ENCODE results near the gene SMCR8.

SMCR8 gene

DNA sequence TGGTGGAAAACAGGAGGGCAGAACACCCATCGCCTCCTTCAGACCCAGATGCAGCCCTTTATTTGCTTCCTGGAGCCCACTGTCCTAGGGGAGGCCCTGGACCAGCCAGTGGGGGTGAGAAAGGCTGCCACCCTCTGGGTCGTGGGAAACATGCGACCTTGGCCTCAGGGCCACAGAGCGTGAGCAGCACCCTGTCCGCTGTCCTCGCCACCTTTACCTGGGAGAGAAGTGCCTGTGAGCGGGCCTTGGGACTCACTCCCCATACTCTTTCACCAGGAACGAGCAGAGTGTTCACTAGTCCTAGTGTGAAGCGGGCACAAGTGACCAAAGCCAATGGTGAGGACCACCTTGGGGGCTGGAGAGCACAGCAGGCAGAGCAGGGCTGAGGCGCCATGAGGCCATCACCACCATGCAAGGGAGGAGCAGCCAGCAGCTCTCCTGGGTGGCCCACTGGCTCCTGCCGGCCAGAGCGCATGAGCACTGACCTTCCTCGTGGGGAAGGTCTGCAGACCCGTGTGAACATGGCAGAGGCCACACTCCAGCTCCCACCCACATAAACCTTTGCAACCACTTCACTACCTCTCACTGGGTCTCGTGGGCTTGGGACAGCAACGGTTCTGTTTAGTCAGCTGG is 8.5 kb downstream of the SMCR8 start:
- no peak for DNase-seq (ENCODE audit: low spot score)
- TF ChIP-seq, protein P1, sequence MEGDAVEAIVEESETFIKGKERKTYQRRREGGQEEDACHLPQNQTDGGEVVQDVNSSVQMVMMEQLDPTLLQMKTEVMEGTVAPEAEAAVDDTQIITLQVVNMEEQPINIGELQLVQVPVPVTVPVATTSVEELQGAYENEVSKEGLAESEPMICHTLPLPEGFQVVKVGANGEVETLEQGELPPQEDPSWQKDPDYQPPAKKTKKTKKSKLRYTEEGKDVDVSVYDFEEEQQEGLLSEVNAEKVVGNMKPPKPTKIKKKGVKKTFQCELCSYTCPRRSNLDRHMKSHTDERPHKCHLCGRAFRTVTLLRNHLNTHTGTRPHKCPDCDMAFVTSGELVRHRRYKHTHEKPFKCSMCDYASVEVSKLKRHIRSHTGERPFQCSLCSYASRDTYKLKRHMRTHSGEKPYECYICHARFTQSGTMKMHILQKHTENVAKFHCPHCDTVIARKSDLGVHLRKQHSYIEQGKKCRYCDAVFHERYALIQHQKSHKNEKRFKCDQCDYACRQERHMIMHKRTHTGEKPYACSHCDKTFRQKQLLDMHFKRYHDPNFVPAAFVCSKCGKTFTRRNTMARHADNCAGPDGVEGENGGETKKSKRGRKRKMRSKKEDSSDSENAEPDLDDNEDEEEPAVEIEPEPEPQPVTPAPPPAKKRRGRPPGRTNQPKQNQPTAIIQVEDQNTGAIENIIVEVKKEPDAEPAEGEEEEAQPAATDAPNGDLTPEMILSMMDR (conservative IDR thresholded peaks at IDR 0.05; ENCODE audit: low read depth) = no peak
- peak overlapping the region; percentile 20 for H3K27ac ChIP-seq
- CTCF ChIA-PET = no interaction called here
- POLR2A ChIA-PET (ENCODE audit: low non-redundant PET) = no interaction called here

DNA sequence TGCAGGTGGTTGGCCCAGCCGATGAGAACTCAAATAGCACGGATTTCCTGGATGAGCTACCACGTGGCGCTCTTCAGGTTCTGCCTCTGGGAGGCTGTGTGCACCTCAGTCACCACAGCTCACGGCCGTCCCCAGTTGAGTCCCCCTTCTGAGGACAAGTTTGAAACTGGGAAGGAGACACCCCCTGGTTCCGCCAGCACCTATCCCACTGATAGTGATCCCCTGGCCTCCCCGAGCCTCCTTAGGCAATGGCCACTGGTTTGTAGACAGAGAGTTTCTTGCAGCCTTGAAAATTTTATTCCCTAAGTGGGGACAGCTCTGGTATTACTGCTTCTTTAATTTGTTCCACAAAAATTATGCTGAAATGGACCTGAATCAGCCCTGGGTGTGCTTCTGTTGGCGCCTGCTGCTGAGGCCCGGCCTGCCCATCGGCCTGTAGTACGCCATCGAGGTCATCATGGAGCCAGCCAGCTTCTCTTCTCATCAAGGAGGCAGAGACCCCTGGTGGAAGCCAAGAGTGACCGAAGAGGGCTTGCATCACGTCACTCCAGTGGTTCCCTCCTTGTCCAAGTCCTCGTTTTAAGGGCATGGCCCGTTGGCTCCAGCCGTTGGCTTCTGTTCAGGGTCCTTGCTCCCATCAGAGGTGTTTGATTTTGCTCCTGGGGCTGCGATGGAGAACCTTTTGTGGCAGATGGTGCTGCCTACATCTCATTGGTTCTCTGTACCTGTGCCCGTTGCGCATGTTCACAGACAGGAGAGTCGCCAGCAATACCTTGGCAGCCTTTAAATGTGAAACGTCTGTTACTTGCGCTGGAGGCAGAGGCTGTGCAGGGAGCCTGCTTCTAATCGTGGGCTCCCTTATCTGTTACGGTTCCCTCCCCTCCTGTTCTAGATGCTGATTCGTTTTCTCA is 9.3 kb downstream of the SMCR8 start:
- POLR2A ChIA-PET (ENCODE audit: low non-redundant PET) = no interaction called here
- CTCF ChIA-PET = no interaction called here
- no peak for DNase-seq (ENCODE audit: low spot score)
- TF ChIP-seq, protein P1 (conservative IDR thresholded peaks at IDR 0.05; ENCODE audit: low read depth) = no peak
- peak overlapping the region; percentile 20; the same call in 1 of the 2 replicates for H3K27ac ChIP-seq

DNA sequence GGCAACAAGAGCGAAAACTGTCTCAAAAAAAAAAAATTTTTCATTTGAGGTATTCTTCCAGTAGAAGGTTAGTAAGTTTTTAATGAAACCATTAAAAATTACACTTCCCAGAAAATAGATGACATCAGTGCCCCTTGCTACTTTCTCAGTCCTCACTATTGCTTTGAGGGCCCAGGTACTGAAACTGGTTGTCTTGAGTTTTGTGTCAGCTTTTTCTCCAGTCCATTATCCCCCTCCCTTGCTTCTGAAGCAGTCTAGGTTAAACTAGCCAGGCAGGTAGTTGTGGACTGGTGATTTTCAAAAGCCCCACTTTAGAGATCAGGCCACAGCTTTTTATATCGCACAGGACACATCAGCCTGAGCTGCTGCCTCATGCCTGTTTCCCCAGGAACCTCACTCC is 10.9 kb downstream of the SMCR8 start:
- ChIA-PET POLR2A (ENCODE audit: low non-redundant PET) (no interaction called here), CTCF (no interaction called here)
- no peak for DNase-seq (ENCODE audit: low spot score)
- TF ChIP-seq, protein P1 (conservative IDR thresholded peaks at IDR 0.05; ENCODE audit: low read depth) = no peak
- H3K27ac ChIP-seq = peak overlapping the region; percentile 20; the same call in 1 of the 2 replicates

DNA sequence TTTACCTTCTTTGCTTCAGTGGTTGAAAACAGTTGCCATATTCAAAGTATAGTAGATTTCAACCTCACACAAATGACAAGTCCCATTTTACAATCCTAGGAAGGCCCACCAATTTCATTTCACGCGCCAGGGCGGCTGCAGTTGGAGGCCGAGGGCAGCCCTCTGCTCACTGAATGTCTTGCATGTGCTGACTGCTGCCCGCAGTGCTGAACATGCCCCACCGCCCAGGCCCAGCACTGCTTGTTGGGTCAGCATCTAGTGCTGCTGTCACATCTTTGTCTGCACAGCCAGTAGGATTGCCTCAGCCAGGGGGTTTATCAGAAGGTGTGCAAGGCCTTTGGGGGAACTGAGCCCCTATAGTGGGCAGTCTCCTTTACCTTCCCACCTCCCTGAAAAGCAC is 11.5 kb downstream of the SMCR8 start:
- ChIA-PET POLR2A (ENCODE audit: low non-redundant PET) (no interaction called here), CTCF (no interaction called here)
- DNase-seq (ENCODE audit: low spot score) = no peak
- H3K27ac ChIP-seq = peak overlapping the region; percentile 46
- TF ChIP-seq, protein P1 (conservative IDR thresholded peaks at IDR 0.05; ENCODE audit: low read depth) = no peak

DNA sequence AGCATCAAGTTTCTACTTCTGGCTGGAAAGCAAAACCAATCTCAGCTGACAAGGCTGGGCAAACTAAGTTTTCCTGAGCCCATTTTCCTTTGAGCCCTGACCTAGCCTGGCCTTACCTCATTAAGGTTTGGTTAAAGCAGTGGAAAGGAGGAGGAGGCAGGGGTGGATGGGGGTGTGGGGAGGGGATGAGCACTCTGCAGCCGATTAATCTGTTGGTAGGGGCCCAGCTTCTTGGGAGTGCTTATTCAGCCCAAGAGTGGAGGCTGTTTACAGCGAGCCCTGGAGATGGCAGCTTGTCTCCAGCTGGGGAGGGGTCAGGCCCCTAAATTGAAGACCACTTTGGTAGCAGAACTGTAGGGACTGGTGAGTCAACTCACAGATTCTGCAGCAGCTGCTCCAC is 12.0 kb downstream of the SMCR8 start:
- ChIA-PET POLR2A (ENCODE audit: low non-redundant PET) (no interaction called here), CTCF (no interaction called here)
- TF ChIP-seq, protein P1 (conservative IDR thresholded peaks at IDR 0.05; ENCODE audit: low read depth) = no peak
- DNase-seq (ENCODE audit: low spot score) = no peak
- peak overlapping the region; percentile 46 for H3K27ac ChIP-seq

DNA sequence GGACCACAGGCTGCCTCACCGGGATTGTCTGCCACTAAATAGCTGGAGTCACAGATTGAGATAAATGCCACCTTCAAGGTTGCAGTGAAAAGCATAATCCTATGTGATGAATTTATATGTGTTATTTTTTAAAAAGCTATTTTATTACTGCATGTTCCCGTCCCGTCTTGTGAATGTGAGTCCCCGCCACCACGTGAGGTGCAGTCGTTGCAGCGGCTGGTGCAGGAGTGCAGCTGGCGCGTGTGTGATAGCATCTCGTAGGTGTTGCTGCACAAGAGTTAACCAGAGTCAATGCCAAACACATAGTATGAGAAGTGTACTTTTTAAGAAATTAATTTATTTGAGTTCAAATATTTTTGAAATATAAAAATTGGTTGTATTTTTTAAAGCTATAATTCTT is 12.5 kb downstream of the SMCR8 start:
- TF ChIP-seq, protein P1 (conservative IDR thresholded peaks at IDR 0.05; ENCODE audit: low read depth) = no peak
- POLR2A ChIA-PET (ENCODE audit: low non-redundant PET) = no interaction called here
- peak overlapping the region; percentile 46 for H3K27ac ChIP-seq
- CTCF ChIA-PET = no interaction called here
- DNase-seq (ENCODE audit: low spot score) = no peak
